GM12891 (cell line): Measurements from ENCODE around the gene CDC6.

ENCODE experiments used
- POLR2A ChIP-seq: IDR thresholded peaks from 2 replicates; pipeline ENCODE4 v1.6.1; 2011; ENCODE audit warnings: low read depth, low read length, control low read depth
- POLR2AphosphoS5 ChIP-seq: IDR thresholded peaks from 2 replicates; pipeline ENCODE4 v1.6.1; 2011; ENCODE audit warnings: low read depth, low read length, control low read depth

DNA sequence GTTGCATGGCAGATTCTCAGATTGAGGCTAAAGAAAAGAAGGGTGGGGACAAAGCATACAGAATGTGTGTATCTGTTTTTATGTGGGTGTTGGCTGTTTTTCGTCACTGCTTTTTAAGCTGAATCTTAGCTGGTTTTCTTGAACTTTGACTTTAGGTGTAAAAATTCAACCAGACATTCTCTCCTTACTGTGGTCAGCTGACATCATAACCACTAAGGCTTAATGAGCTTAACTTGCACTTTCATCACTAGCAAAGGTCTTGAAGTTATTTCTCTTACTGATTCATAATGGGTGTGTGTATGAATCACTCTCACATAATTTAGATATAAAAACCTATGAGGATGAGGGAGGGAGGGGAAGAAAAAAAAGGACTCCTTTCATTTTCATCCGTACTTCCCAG, 4.0 kb upstream of the CDC6 start:
- TF ChIP-seq POLR2A (no peak), POLR2AphosphoS5 (no peak)
